Iris pigment epithelial cell (primary cell): Measurements from ENCODE around the gene ZNF684.
"Not testable (repeated sequence)": the region's sequence is repeated elsewhere in the genome, so short reads cannot be mapped to it uniquely, and the experiment has no call there.

Experiments
- DNase-seq: peaks from one replicate; pipeline ENCODE4 v3.0.0-alpha.2; 2011; ENCODE audit warnings: low read depth

The ZNF684 gene

DNA sequence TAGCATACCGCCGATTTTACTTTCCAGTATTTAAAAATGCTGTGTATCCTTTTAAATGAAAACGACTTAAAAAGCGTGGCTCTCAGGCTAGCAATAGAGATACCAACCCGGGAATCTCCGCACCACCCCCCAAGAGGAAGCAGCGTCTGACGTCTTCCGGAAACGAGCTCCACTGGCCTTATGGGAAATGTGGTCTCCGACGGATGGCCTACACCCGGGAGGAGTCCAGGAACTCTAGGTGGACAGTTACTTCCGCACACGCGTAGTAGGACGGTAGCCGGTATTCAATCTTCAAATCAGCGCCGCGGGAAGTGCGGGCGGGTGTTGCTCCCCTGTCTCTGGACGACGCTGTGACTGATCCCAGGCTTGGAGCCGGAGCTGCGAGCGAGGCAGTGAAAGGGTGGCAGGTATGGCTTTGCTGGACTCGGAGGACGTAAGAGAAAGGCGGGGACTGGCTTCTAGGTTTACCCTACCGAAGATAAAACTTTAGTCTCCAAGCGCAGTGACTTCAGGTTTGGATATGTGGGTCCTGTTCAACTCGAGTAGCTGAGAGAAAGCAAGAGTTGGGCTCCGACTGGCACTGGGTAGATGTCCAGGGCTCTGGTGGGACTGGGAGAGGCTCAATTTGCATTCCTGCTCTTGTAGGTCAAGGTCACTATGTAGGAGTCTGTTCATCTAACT lies at the start of gene ZNF684:
Gene ZNF684, plus strand, starts transcription at position 257 of the 681 bp plus-strand sequence. CDS start 1,530 bp downstream, outside the sequence.
- peak; percentile 98 for DNase-seq

- no peak for DNase-seq
Observed at GRCh38 chr1:40495315-40495903, 36.0 kb upstream of the ZNF684 start.

DNA sequence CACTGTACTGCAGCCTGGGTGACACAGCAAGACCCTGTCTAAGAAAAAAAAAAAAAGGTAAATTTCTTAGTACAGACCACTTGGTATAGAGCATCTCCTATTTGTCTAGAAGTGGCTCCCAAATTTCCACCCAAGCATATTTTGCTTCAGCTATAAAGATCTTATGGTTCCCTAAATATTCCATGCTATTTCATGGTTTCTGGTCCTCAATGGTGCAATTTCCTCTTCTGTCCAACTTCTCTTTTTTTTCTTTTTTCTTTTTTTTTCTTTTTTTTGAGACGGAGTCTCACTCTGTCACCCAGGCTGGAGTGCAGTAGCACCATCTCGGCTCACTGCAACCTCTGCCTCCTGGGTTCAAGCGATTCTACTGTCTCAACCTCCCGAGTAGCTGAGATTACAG lies 28.8 kb upstream of the ZNF684 start:
- not testable (repeated sequence) for DNase-seq

DNA sequence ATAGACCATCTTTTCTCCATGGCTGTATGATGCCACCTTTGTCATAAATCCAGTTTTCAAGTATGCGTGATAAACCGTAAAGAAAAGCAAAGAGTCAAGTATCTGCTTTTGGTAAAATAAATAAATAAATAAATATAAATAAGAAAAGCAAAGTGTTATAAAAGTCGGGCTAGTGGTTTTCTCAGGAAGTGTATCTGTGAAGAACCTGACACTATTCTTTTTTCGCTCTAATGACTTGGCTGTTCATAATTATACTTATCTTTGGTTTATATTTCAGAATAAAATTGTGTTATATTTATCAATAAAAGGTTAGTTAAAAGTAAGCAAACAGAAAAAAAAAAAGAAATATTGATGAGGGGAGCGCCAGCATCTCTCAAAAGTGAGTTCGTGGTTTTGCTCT lies 23.5 kb upstream of the ZNF684 start:
- no peak for DNase-seq

DNA sequence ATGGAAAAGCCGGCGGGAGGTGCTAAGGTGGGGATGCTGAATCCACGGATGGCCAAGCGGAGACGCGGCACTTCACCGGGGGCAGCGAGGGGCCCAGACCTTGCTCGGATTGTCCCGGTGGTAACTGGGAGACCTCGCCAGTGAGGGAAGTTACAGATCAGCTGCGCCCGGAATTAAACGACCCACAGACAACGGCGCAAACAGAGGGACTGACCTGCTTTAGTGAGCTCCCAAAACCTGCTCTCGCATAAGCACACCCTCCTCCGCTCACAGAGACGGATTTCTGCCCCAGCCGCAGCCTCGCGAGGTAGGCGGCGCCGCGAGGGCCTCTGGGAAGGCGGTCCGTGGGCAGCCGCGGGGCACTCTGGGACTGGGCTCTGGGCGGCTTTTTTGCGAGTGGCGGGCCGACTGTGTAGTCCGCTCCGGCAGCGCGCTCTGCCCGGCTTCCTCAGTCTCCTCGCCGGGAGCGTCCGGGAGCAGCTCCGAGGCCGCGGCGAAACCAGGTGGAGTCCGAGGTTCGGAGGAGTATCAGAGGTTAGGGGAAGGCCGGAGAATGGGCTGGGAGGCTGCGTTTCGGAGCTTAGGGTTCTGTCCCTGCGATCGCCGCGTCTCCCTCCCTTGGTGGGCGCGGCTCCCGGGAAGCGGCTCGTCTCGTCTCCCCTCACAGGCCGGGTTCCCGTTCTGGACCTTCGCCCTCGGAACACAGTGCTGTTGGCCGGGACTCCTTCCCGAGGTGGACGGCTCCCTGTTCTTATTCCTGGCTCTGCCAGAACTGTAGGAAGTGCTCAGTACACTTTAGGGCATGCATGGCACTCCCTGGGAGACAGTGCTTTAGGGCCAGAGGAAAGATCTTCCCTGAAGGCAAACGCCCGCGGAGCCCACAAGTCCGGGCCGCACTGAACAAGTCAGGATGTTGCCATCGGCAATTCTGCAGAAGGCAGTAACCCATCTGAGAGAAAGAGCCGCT lies 22.8 kb upstream of the ZNF684 start, which contains the start of gene EXO5:
Gene EXO5, plus strand, starts transcription at position 393 of the 967 bp plus-strand sequence. CDS start 5,778 bp downstream, outside the sequence.
- peak; percentile 87 for DNase-seq

GRCh38 chr1:40519517-40519916 lies 11.9 kb upstream of the ZNF684 start:
- no peak for DNase-seq

DNA sequence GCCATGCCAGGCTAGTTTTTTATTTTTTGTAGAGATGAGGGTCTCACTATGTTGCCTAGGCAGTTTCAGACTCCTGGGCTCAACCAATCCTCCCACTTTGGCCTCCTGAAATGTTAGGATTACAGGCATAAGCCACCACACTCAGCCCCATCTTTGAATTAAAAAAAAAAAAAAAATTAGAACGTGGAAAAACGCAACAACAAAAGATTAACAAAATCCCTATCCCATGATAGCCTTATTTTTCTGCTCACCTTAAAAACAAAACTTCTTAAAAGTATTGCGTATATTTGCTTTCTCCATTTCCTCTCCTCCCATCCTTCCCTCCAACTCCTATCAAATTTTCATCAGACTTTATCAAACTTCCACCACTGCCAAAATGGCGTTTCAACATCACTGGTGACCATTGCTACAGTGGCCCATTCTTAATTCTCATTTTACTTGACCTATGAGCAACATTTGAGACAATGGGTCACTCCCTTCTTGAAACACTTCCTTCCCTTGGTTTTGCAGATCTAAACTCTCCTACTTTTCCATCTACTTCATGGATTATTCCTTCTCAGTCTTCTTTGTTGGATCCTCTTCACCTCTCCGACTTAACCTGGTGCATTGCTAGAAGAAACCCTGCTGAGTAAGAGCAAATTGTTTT lies 579 bp upstream of the ZNF684 start:
- peak; percentile 18 for DNase-seq

- no peak for DNase-seq
Observed at GRCh38 chr1:40532062-40532389, 589 bp downstream of the ZNF684 start.

DNA sequence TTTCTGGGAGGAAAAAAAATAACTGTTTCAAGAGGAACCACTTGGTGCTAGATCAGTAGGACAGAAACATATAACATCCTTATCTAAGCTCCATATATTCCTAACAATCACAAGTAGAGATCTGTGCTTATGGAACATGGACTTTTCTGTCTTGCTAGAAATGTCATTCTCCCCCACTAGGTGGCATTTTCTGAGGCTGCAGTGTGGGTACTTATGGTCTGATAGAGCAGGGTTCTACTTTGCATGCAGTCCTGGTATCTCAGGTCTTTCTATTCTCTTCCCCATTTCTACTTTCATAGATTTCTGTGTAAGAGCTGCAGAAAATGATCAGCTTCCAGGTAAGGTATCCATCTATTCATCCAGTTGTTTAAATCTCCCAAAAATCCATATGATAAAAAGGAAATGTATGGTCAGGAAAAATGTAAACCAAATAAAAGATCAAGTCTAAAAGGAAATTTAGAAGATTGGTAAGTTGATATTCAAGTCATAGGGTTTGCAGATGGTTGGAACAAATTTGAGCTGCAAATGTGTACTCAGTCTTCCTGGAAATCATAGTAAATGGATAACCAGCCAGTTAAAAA lies 1.5 kb downstream of the ZNF684 start:
- DNase-seq: peak; percentile 66

DNA sequence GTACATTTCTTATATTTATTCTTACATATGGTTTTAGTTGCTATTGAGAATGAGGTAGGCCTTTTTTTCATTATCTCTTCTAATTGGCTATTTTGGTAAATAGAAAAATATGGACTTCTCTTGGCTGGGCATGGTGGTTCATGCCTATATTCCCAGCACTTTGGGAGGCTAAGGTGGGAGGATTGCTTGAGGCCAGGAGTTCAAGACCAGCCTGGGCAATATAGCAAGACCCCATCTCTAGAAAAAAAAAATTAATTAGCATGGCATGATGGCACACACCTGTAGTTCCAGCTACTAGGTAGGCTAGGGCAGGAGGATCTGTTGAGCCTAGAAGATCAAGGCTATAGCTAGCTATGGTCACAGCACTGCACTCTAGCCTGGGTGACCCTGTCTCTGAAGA lies 3.2 kb downstream of the ZNF684 start:
- no peak for DNase-seq

- peak; percentile 3 for DNase-seq
Observed at GRCh38 chr1:40535732-40536131, 4.3 kb downstream of the ZNF684 start.

DNA sequence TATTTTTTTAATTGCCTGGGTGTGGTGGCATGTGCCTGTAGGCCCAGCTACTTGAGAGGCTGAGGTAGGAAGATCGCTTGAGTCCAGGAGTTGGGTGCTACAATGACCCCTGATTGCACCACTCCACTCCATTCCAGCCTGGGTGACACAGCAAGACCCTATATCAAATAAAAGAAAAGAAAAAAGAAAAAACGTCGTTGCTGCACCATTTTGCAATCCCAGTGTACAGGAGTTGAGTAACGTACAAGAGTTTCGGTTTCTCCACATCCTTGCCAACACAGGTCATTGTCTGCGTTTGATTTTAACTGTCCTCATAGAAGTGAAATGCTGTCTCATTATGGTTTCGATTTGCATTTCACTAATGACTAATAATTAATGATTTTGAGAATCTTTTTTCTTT lies 7.9 kb downstream of the ZNF684 start:
- DNase-seq: no peak

- DNase-seq: no peak
Observed at GRCh38 chr1:40546957-40547356, 15.5 kb downstream of the ZNF684 start.

DNA sequence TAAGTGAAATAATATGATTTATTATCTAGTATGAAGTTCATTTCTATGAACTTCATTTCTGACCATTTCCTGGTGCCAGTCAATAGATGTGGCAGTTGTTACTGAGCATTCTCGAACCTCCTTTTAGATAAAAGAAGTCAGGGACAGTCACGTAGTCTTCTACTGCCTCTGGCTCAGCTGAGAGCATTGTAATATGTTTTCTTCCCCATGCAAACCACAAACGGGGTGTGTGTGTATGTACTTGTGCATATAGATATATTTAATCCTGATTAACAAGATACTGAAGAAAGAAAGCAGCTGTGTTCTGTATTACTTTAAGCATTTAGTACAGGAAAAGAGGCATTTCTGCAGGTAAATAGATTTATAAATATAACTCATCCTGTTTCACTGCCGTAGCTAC lies 21.6 kb downstream of the ZNF684 start:
- no peak for DNase-seq

- not testable (repeated sequence) for DNase-seq
Observed at GRCh38 chr1:40554807-40555206, 23.4 kb downstream of the ZNF684 start.

DNA sequence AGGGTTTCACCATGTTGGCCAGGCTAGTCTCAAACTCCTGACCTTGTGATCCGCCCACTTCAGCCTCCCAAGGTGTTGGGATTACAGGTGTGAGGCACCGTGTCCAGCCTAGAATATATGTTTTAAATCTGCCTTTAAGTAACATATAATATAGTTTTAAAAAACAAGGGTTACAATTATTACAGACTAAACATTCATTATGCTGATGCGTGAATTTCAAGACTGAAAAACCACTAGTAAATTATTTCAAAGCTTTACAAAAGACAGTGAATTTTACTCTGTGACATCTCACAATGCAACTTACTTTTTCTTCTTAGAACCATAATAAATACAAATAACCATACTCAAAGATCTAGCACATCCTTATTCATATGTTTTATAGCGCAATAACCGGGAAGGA lies 24.7 kb downstream of the ZNF684 start:
- no peak for DNase-seq

DNA sequence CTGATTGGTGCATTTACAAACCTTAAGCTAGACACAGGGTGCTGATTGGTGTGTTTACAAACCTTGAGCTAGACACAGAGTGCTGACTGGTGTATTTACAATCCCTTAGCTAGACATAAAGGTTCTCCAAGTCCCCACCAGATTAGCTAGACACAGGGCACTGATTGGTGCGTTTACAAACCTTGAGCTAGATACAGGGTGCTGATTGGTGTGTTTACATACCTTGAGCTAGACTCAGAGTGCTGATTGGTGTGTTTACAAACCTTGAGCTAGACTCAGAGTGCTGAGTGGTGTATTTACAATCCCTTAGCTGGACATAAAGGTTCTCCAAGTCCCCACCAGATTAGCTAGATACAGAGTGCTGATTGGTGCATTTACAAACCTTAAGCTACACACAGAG lies 26.8 kb downstream of the ZNF684 start:
- not testable (repeated sequence) for DNase-seq

GRCh38 chr1:40562185-40562584 lies 30.7 kb downstream of the ZNF684 start:
- DNase-seq: no peak

- DNase-seq: no peak
Observed at GRCh38 chr1:40563266-40563665, 31.8 kb downstream of the ZNF684 start.

GRCh38 chr1:40564506-40564905 lies 33.1 kb downstream of the ZNF684 start:
- DNase-seq: no peak

GRCh38 chr1:40564913-40565312 lies 33.5 kb downstream of the ZNF684 start:
- DNase-seq: no peak

GRCh38 chr1:40567825-40568224 lies 36.4 kb downstream of the ZNF684 start:
- DNase-seq: no peak
